WERI-Rb-1 (cell line): ENCODE measurements around the gene IER3.
"Not testable (repeated sequence)": the region's sequence is repeated elsewhere in the genome, so short reads cannot be mapped to it uniquely, and the experiment has no call there.

ENCODE experiments used
- DNase-seq: peaks from one replicate; pipeline ENCODE4 v3.0.0-alpha.2; 2020
- H3K27ac ChIP-seq: fragments of 250-450 bp; sonication (Bioruptor Pico); 2 replicates; pipeline ENCODE4 v1.5.1; 2020; ENCODE audit warnings: mild to moderate bottlenecking, moderate library complexity
- H3K27me3 ChIP-seq: fragments of 250-450 bp; sonication (Bioruptor Pico); 2 replicates; pipeline ENCODE4 v1.5.1; 2021; ENCODE audit warnings: mild to moderate bottlenecking, low read depth, moderate library complexity; ENCODE audit not compliant: insufficient read depth, severe bottlenecking
- H3K36me3 ChIP-seq: fragments of 250-450 bp; sonication (Bioruptor Pico); 2 replicates; pipeline ENCODE4 v1.5.1; 2020; ENCODE audit warnings: mild to moderate bottlenecking, moderate library complexity
- H3K4me3 ChIP-seq: 2 replicates; pipeline ENCODE4 v1.5.1; 2011; ENCODE audit warnings: low read depth, mild to moderate bottlenecking, control low read depth, low read length
- H3K9me3 ChIP-seq: fragments of 250-450 bp; sonication (Bioruptor Pico); 2 replicates; pipeline ENCODE4 v1.5.1; 2021; ENCODE audit warnings: mild to moderate bottlenecking, moderate library complexity; ENCODE audit not compliant: severe bottlenecking
- CTCF ChIP-seq: IDR thresholded peaks from 2 replicates; pipeline ENCODE4 v1.5.1; 2011; ENCODE audit warnings: low read depth, mild to moderate bottlenecking, control low read depth, inconsistent platforms, low read length

The IER3 gene

GRCh38 chr6:30767944-30768301 lies 23.6 kb upstream of the IER3 start:
- DNase-seq, result no peak
- no peaks in the 10 kb centered on the region for H3K27me3 ChIP-seq
- H3K27ac ChIP-seq, result no peak overlapping the region
- H3K36me3 ChIP-seq, result no peaks in the 10 kb centered on the region
- TF ChIP-seq CTCF, result no peak
- no peak overlapping the region for H3K4me3 ChIP-seq
- no peaks in the 10 kb centered on the region for H3K9me3 ChIP-seq

DNA sequence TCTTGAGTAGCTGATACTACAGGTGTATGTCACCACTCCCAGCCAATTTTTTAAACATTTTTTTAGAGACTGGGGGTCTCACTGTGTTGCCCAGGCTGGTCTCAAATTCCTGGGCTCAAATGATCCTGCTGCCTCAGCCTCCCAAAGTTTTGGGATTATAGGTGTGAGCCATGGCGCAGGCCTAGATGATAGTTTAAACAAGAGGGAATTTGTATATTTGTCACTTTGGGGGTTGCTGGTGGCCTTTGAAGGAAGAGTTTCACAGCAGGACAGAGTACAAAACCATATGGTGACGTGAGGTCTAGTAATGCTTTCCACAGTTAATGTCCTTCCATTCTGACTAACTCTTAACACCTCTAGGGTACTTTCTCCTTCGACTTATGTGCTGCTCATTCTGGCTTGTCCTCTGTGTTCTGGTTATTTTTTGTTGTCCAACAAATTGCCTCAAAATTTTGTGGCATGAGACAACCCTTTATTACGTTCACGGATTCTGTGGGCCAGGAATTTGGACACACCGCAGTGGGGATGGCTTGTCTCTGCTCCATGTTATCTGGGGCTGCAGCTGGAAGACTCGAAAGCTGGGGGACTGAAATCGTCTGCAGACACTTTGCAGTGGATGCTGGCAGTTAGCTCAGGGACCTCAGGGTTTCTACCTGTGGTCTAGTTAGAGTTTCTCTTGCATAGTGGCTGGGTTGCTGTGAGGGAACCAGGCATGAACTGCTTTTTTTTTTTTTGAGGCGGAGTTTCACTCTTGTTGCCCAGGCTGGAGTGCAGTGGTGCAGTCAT lies 23.0 kb upstream of the IER3 start:
- DNase-seq, result no peak
- no peak overlapping the region for H3K4me3 ChIP-seq
- TF ChIP-seq CTCF, result no peak
- H3K9me3 ChIP-seq, result no peaks in the 10 kb centered on the region
- H3K27me3 ChIP-seq, result no peaks in the 10 kb centered on the region
- H3K36me3 ChIP-seq, result no peaks in the 10 kb centered on the region
- no peak overlapping the region for H3K27ac ChIP-seq

DNA sequence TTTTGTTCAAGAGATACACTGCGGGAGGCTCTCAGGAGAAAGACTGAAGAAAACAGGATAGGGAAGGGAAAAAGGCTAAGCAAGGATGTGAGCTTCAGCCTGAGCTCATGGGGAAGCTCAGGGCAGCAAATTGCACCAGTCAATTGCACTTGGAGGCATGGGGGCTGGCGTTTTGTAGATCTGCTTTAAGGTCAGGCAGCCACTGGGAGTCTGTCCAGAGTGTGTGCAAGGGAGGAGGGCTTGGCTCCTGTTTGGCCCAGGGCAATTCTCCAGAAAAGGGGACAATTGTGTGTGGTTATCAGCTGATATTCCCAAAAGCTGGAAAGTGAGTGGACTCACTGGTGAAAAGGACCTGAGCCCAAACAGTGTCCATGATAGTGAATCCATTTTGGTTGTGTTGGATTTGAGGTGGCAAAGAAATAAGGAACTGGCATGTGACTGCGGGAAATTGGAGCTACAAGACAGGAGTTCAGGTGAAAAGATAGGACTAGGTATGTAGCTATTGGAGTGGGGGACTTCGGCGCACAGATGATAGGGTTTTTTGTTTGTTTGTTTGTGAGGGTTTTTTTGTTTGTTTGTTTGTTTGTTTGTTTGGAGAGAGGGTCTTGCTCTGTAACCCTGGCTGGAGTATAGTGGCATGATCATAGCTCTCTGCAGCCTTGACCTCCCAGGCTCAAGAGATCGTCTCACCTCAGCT lies 22.3 kb upstream of the IER3 start:
- Histone ChIP-seq H3K27me3 (no peaks in the 10 kb centered on the region), H3K27ac (no peak overlapping the region), H3K36me3 (no peaks in the 10 kb centered on the region), H3K9me3 (no peaks in the 10 kb centered on the region), H3K4me3 (no peak overlapping the region)
- TF ChIP-seq CTCF, result no peak
- no peak for DNase-seq

DNA sequence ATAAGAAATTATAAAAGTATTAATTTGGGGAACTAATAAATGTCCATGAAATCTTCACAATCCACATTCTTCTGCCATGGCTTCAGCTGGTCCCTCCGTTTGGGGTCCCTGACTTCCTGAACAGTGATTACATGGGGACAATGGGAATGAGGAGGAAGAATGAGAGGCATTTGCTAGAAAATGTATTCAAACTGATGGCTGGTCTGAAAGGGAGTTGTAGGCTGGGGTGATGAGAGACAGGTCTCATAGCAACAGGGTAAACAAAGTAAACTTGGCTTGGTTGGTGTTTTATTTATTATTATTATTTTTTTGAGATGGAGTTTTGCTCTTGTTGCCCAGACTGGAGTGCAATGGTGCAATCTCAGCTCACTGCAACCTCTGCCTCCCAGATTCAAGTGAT lies 21.1 kb upstream of the IER3 start:
- not testable (repeated sequence) for H3K27ac ChIP-seq, H3K36me3 ChIP-seq, H3K4me3 ChIP-seq, H3K27me3 ChIP-seq, DNase-seq, H3K9me3 ChIP-seq

DNA sequence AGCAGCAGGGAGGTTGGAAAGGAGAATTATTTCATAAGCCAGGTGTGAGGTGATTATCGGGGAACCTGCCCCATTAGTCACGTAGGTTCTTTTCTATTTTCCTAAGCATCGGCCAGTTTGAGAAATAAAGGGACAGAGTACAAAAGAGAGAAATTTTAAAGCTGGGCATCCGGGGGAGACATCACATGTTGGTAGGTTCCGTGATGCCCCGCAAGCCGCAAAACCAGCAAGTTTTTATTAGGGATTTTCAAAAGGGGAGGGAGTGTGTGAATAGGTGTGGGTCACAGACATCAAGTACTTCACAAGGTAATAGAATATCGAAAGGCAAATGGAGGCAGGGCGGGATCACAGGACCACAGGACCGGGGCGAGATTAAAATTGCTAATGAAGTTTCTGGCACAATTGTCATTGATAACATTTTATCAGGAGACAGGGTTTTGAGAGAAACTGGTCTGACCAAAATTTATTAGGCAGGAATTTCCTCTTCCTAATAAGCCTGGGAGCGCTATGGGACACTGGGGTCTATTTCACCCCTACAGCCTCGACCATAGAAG lies 20.2 kb upstream of the IER3 start:
- H3K27ac ChIP-seq, H3K27me3 ChIP-seq, DNase-seq, H3K9me3 ChIP-seq, H3K36me3 ChIP-seq: not testable (repeated sequence)
- H3K4me3 ChIP-seq, result peak overlapping the region; percentile 17

DNA sequence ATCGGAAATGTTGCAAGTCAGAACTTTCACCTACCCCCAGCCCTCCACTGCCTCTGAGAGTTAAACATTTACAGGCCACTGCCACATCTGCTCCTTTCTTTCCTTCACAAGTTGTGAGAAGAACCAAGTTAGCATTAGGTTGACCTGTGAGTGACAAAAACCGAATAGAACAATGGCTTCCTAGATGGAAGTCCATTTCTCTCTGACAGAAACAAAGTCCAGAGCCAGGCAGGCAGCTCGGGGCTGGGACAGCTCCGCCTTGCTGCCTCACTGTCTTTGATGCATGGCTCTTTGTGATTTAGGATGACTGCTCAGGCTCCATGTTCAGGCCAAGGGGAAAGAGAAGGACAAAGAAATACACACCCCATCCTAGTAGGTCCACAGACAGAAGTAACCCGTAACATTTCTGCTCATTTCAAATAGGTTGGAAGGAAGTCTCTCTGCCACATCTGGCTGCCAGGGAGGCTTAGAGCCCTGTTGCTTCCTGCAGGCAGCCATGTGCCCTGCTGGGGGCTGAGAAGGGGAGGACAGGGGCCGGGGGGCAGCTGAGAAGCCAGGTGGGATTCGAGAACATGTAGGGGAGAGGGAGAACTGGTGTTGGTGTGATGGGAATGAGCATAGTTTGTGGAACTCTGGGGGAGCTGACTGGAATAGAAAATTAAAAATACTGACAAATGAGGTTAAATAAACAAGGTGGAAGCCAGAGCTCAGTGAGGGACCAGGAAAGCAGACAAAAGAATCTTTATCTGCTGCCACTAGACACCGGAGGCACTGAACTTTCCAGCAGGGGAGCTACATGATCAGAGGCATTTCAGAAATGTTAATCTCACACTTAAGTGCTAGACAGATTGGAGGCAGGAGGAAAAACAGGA lies 19.5 kb upstream of the IER3 start:
- H3K27me3 ChIP-seq, result no peaks in the 10 kb centered on the region
- peak; percentile 25; the same call in 1 of the 2 replicates for TF ChIP-seq CTCF
- no peaks in the 10 kb centered on the region for H3K9me3 ChIP-seq
- peak overlapping the region; percentile 39 for H3K27ac ChIP-seq
- peak overlapping the region; percentile 17 for H3K4me3 ChIP-seq
- H3K36me3 ChIP-seq, result no peaks in the 10 kb centered on the region
- DNase-seq, result peak; percentile 76
